HFF-Myc (cell line): Measurements from ENCODE around the gene MYH7.
A peak's percentile ranks its signal among the peaks of the same experiment; 100 is the strongest.

Experiments
- DNase-seq: peaks from one replicate; pipeline ENCODE4 v3.0.0-alpha.2; 2011; ENCODE audit warnings: low read depth; ENCODE audit errors: extremely low read depth
- H3K4me3 ChIP-seq: replicated peaks from 2 replicates; pipeline ENCODE4 v1.5.1; 2011; ENCODE audit warnings: low read depth, mild to moderate bottlenecking, control low read depth, low read length
- TF ChIP-seq, protein P1 (sequence below): IDR thresholded peaks from 2 replicates; pipeline ENCODE4 v1.5.1; 2012; ENCODE audit warnings: mild to moderate bottlenecking, low read depth, low read length, control low read depth; ENCODE audit errors: missing control alignments

The MYH7 gene

GRCh38 chr14:23366426-23366921, 69.0 kb downstream of the MYH7 start:
- DNase-seq, result no peak
- H3K4me3 ChIP-seq, result peak overlapping the region; percentile 53
- TF ChIP-seq, protein P1, sequence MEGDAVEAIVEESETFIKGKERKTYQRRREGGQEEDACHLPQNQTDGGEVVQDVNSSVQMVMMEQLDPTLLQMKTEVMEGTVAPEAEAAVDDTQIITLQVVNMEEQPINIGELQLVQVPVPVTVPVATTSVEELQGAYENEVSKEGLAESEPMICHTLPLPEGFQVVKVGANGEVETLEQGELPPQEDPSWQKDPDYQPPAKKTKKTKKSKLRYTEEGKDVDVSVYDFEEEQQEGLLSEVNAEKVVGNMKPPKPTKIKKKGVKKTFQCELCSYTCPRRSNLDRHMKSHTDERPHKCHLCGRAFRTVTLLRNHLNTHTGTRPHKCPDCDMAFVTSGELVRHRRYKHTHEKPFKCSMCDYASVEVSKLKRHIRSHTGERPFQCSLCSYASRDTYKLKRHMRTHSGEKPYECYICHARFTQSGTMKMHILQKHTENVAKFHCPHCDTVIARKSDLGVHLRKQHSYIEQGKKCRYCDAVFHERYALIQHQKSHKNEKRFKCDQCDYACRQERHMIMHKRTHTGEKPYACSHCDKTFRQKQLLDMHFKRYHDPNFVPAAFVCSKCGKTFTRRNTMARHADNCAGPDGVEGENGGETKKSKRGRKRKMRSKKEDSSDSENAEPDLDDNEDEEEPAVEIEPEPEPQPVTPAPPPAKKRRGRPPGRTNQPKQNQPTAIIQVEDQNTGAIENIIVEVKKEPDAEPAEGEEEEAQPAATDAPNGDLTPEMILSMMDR, result no peak

- peak overlapping the region; percentile 53 for H3K4me3 ChIP-seq
- TF ChIP-seq, protein P1, result no peak
- DNase-seq, result peak; percentile 38
Observed at GRCh38 chr14:23365732-23366425, 69.6 kb downstream of the MYH7 start.

GRCh38 chr14:23365036-23365731, 70.3 kb downstream of the MYH7 start, which contains the start of gene EFS:
EFS (minus strand) TSS chr14:23365172; CDS start chr14:23365025, 147 bp downstream.
- TF ChIP-seq, protein P1, result no peak

DNA sequence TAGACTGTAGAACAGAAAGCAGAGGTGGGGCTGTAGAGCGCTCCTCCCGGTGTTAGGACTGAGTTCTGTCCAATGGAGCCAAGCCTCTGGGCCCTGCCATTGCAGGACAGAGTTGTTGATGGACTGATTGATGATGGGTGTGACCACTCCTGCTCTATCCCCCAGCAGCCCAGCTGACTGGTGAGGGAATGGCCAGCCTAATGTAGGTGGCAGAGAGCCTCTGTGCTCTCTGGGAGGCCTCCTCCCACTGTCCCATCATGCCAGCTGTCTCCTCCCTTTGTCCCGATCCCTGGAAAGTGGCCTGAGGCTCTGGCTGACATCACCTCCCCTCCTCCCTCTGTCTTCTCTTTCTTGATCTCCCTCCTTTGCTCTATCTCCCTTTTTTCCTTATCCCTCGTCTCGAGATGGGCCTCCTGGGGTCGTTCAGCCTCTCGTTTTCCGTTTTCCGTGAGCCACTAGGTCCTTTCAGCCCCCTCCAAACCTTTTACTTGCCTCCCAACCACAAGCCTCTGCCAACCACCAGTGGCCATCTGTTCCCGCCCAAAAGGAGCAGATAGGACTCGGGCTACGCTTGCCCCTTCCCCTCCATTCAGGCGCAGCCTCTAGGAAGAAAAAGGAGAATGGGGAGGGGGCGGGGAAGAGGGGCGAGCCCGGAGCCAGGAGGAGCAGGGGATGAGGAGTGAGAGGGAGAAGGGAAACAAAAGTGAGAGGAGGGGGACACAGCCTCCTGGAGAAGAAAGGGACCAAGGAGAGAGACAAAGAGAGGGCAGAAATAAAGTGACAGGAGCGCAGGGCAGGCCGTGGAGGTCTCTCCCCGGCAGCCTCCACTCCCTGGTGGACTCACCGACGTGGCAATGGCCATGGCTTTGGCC, 71.1 kb downstream of the MYH7 start:
- TF ChIP-seq, protein P1, result no peak
- peak overlapping the region; percentile 53 for H3K4me3 ChIP-seq
- no peak for DNase-seq

More at GRCh38 chr14:23365036-23365731, 70.3 kb downstream of the MYH7 start, which contains the start of gene EFS:
- peak within 1 kb of the TSS; percentile 53 for H3K4me3 ChIP-seq
- no peak for DNase-seq
